Measurements from ENCODE around the gene MEX3D. TPM values are rescaled to one million over a fixed set of nuclear protein-coding genes. Genes with fewer than 3 reads are reported as not detected.
A peak's percentile ranks its signal among the peaks of the same experiment; 100 is the strongest.

The MEX3D gene
- 38.7 and 45.6 TPM in 2 replicates for total RNA-seq
- polyA plus RNA-seq, result 6.2 and 6.6 TPM in 2 replicates

DNA sequence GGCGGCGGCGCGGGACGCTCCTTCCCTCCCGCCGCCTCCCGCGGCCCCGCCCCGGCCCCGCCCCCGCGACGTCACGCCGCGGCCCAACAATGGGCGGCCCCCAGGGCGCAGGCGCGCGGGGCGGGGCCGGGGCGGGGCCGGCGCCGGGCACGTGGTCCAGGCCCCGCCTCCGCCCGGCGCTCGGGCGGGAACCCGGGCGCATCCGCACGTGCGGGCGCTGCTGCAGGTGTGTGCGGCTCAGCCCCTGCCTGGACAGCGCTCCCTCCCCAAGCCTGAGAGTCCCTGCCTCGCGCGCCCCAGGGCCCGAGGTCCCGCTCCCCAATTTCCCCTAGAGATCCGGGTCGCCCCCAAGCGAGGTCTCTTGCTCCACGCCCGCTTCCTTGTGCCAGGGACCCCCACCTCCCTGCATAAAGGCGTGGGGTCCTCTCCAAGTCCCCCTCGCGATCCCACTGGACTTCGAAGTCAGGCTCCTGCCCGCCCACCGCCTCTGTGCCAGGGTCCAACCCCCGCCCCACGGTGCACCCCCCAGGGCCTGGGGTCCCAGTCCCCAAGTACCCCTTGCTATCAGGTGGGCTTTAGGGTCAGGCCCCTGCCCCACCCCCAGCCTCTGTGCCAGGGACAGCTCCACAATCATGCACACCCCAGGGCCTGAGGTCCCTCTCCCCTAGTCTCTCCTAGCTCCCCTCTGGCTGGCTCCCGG lies at the start of gene MEX3D:
Gene MEX3D, minus strand, starts transcription at position 6 of the 700 bp plus-strand sequence. CDS start 267 bp downstream, outside the sequence.
- H4K20me1 ChIP-seq (ENCODE audit: insufficient read depth, poor library complexity, severe bottlenecking), result peaks cover 33% of the 10 kb centered on the region
- peak within 1 kb of the TSS; percentile 76 for H2AFZ ChIP-seq
- H3K9me2 ChIP-seq (replicated peaks; ENCODE audit: insufficient read depth), result no peaks in the 10 kb centered on the region
- H3K4me1 ChIP-seq (ENCODE audit: insufficient read depth), result peaks cover 10% of the 10 kb centered on the region
- peak; percentile 94 for DNase-seq (ENCODE audit: low spot score)
- WGBS (ENCODE audit: low lambda C conversion rate, missing lambda C conversion rate), result 58% methylated on average over 13 of the region's 63 CpGs
- H3K79me2 ChIP-seq, result peaks cover 43% of the 10 kb centered on the region
- peak within 1 kb of the TSS; percentile 97 for H3K4me2 ChIP-seq
- H3K36me3 ChIP-seq (replicated peaks; ENCODE audit: insufficient read depth, low read depth), result no peaks in the 10 kb centered on the region
- TF ChIP-seq EZH2phosphoT487 (IDR thresholded peaks at IDR 0.05; ENCODE audit: low read depth, severe bottlenecking, unreplicated experiment), result no peak
- no peak for TF ChIP-seq EZH2 (IDR thresholded peaks at IDR 0.05; ENCODE audit: borderline replicate concordance)
- TF ChIP-seq, protein P1, sequence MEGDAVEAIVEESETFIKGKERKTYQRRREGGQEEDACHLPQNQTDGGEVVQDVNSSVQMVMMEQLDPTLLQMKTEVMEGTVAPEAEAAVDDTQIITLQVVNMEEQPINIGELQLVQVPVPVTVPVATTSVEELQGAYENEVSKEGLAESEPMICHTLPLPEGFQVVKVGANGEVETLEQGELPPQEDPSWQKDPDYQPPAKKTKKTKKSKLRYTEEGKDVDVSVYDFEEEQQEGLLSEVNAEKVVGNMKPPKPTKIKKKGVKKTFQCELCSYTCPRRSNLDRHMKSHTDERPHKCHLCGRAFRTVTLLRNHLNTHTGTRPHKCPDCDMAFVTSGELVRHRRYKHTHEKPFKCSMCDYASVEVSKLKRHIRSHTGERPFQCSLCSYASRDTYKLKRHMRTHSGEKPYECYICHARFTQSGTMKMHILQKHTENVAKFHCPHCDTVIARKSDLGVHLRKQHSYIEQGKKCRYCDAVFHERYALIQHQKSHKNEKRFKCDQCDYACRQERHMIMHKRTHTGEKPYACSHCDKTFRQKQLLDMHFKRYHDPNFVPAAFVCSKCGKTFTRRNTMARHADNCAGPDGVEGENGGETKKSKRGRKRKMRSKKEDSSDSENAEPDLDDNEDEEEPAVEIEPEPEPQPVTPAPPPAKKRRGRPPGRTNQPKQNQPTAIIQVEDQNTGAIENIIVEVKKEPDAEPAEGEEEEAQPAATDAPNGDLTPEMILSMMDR (IDR thresholded peaks at IDR 0.05; ENCODE audit: poor library complexity), result no peak
- H3K27me3 ChIP-seq, result no peaks in the 10 kb centered on the region
- no peaks in the 10 kb centered on the region for H3K9me3 ChIP-seq (ENCODE audit: low read depth)
- peak within 1 kb of the TSS; percentile 68 for H3K4me3 ChIP-seq
- H3K27ac ChIP-seq, result peak within 1 kb of the TSS; percentile 99

DNA sequence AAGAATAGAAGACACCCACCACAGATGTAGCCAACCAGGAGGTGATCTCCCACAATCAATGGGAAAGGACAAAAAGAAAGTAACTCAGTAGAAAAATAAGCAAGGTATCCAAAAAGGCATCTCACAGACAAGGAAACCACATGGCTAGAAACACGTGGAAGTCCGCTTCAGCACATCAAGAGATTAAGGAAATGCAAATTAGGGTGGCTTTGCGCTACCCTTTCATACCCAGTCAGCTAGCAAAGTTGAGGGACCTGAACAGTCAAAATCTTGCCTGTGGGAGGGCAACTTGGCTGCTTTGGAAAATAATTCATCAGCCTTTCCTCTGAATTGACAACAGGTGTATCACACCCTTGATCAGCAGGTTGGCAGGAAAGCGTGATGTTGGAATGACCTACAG lies 48.8 kb upstream of the MEX3D start:
- DNase-seq (ENCODE audit: low spot score), result no peak
- no peak overlapping the region for H2AFZ ChIP-seq
- H3K79me2 ChIP-seq, result no peaks in the 10 kb centered on the region
- no peak overlapping the region for H3K4me2 ChIP-seq
- H3K27ac ChIP-seq, result no peak overlapping the region
- no peaks in the 10 kb centered on the region for H3K27me3 ChIP-seq
- no peaks in the 10 kb centered on the region for H3K9me3 ChIP-seq (ENCODE audit: low read depth)
- H3K4me1 ChIP-seq (ENCODE audit: insufficient read depth), result no peaks in the 10 kb centered on the region
- H4K20me1 ChIP-seq (ENCODE audit: insufficient read depth, poor library complexity, severe bottlenecking), result peaks cover 3% of the 10 kb centered on the region
- H3K36me3 ChIP-seq (replicated peaks; ENCODE audit: insufficient read depth, low read depth), result no peaks in the 10 kb centered on the region
- TF ChIP-seq, protein P1 (IDR thresholded peaks at IDR 0.05; ENCODE audit: poor library complexity), result no peak
- TF ChIP-seq EZH2phosphoT487 (IDR thresholded peaks at IDR 0.05; ENCODE audit: low read depth, severe bottlenecking, unreplicated experiment) (no peak), EZH2 (IDR thresholded peaks at IDR 0.05; ENCODE audit: borderline replicate concordance) (no peak)
- no peak overlapping the region for H3K4me3 ChIP-seq
- H3K9me2 ChIP-seq (replicated peaks; ENCODE audit: insufficient read depth), result no peaks in the 10 kb centered on the region
- 96% methylated on average over 4 of the region's 4 CpGs for WGBS (ENCODE audit: low lambda C conversion rate, missing lambda C conversion rate)

DNA sequence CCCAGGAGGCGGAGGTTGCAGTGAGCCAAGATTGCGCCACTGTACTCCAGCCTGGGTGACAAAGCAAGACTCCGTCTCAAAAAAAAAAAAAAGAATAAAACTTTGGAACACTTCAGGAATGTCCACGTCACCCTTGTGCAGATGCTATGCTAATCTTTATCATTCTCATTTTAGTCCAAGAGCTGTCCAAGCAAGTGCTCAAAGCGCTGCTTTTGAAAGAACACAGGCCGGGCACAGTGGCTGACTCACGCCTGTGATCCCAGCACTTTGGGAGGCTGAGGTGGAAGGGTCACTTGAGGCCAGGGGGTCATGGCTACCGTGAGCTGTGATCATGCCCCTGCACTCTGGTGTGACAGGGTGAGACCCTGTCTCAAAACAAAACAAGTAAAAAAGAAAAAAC lies 48.3 kb upstream of the MEX3D start:
- no peak overlapping the region for H3K4me3 ChIP-seq
- TF ChIP-seq, protein P1 (IDR thresholded peaks at IDR 0.05; ENCODE audit: poor library complexity), result no peak
- TF ChIP-seq EZH2 (IDR thresholded peaks at IDR 0.05; ENCODE audit: borderline replicate concordance), result no peak
- no peak for TF ChIP-seq EZH2phosphoT487 (IDR thresholded peaks at IDR 0.05; ENCODE audit: low read depth, severe bottlenecking, unreplicated experiment)
- no peak overlapping the region for H3K4me2 ChIP-seq
- H3K27ac ChIP-seq, result no peak overlapping the region
- no peaks in the 10 kb centered on the region for H3K4me1 ChIP-seq (ENCODE audit: insufficient read depth)
- no peaks in the 10 kb centered on the region for H3K79me2 ChIP-seq
- no peaks in the 10 kb centered on the region for H3K9me2 ChIP-seq (replicated peaks; ENCODE audit: insufficient read depth)
- H3K9me3 ChIP-seq (ENCODE audit: low read depth), result no peaks in the 10 kb centered on the region
- 87% methylated on average over 7 of the region's 8 CpGs for WGBS (ENCODE audit: low lambda C conversion rate, missing lambda C conversion rate)
- no peaks in the 10 kb centered on the region for H3K36me3 ChIP-seq (replicated peaks; ENCODE audit: insufficient read depth, low read depth)
- peaks cover 3% of the 10 kb centered on the region for H4K20me1 ChIP-seq (ENCODE audit: insufficient read depth, poor library complexity, severe bottlenecking)
- no peak for DNase-seq (ENCODE audit: low spot score)
- H2AFZ ChIP-seq, result no peak overlapping the region
- H3K27me3 ChIP-seq, result no peaks in the 10 kb centered on the region

Data from hepatocyte (in vitro differentiated cells).